Suprapubic skin (tissue), 4 donors: ENCODE measurements around the gene TGFB1. TPM values are rescaled to one million over a fixed set of nuclear protein-coding genes. Genes with fewer than 3 reads are reported as not detected.
"Not testable (repeated sequence)": the region's sequence is repeated elsewhere in the genome, so short reads cannot be mapped to it uniquely, and the experiment has no call there.

Experiments used
- DNase-seq, 2 donors: peaks; one replicate each; pipeline ENCODE4 v3.0.0-alpha.2; 2019; ENCODE audit warnings: low spot score in 2 of 2
- H3K27ac ChIP-seq: fragments of 200-600 bp; sonication (generic); one replicate; pipeline ENCODE4 v1.5.1; 2019
- H3K27me3 ChIP-seq: fragments of 200-600 bp; sonication (generic); one replicate; pipeline ENCODE4 v1.5.1; 2019
- H3K36me3 ChIP-seq: fragments of 200-600 bp; sonication (generic); one replicate; pipeline ENCODE4 v1.5.1; 2019
- H3K4me1 ChIP-seq: fragments of 200-600 bp; sonication (generic); one replicate; pipeline ENCODE4 v1.5.1; 2019
- H3K4me3 ChIP-seq: fragments of 200-600 bp; sonication (generic); one replicate; pipeline ENCODE4 v1.5.1; 2019; ENCODE audit warnings: mild to moderate bottlenecking
- H3K9me3 ChIP-seq: fragments of 200-600 bp; sonication (generic); one replicate; pipeline ENCODE4 v1.5.1; 2019
- CTCF ChIP-seq, 2 donors: fragments of 200-600 bp in 1 of 2; fragments of 450-650 bp in 1 of 2; sonication (generic) in 1 of 2; IDR thresholded peaks; one replicate each; pipeline ENCODE4 v1.5.1; 2016 to 2019; ENCODE audit warnings: antibody characterized with exemption in 2 of 2, mild to moderate bottlenecking in 1 of 2, moderate library complexity in 1 of 2
- EP300 ChIP-seq: sonication (generic); formaldehyde crosslinking; IDR thresholded peaks from one replicate; pipeline ENCODE4 v1.6.1; 2017; ENCODE audit warnings: antibody characterized with exemption
- POLR2A ChIP-seq, 2 donors: fragments of 450-650 bp; IDR thresholded peaks; one replicate each; pipeline ENCODE4 v1.6.1; 2017; ENCODE audit warnings: antibody characterized with exemption in 2 of 2, mild to moderate bottlenecking in 2 of 2, moderate library complexity in 2 of 2
- POLR2AphosphoS5 ChIP-seq, 3 donors: sonication (generic); formaldehyde crosslinking; IDR thresholded peaks; one replicate each; pipeline ENCODE4 v1.6.1; 2017; ENCODE audit warnings: antibody characterized with exemption in 3 of 3
- WGBS: methylation state at CpG from one replicate; pipeline ENCODE4 v1.1.5; 2018; 5-methylcytosine and 5-hydroxymethylcytosine counted together
- total RNA-seq, 4 donors: library from RNA; depleted of rRNA; stranded (reverse); fragments of >200 nt; gene quantifications; one replicate each; pipeline ENCODE4 v1.1.0, GENCODE V29; 2016

Gene TGFB1
- total RNA-seq, 4 donors from 2014 or later, result 16.4 to 19.9 (median 17.4) TPM

- DNase-seq, result peak in 1 of 2 donors; percentile 84
- under 1% methylated on average over 49 of the region's 58 CpGs for WGBS
- peaks cover 61% of the 10 kb centered on the region for H3K4me1 ChIP-seq
Measured at GRCh38 chr19:41351339-41352245, 2.1 kb downstream of the TGFB1 start.

GRCh38 chr19:41350735-41351338 is 2.9 kb downstream of the TGFB1 start:
- DNase-seq, result no peak
- Histone ChIP-seq H3K27me3 (no peaks in the 10 kb centered on the region), H3K27ac (peak overlapping the region; percentile 39), H3K36me3 (peaks cover 15% of the 10 kb centered on the region), H3K4me3 (peak overlapping the region; percentile 69), H3K4me1 (peaks cover 58% of the 10 kb centered on the region), H3K9me3 (no peaks in the 10 kb centered on the region)
- WGBS, result 5% methylated on average over 22 of the region's 22 CpGs
- TF ChIP-seq EP300 (no peak), POLR2A (IDR thresholded peaks at IDR 0.05) (no peak), CTCF (IDR thresholded peaks at IDR 0.05) (no peak), POLR2AphosphoS5 (IDR thresholded peaks at IDR 0.05) (no peak)

More at GRCh38 chr19:41351339-41352245, 2.1 kb downstream of the TGFB1 start:
- peak overlapping the region; percentile 69 for H3K4me3 ChIP-seq
- H3K9me3 ChIP-seq, result no peaks in the 10 kb centered on the region
- H3K27ac ChIP-seq, result peak overlapping the region; percentile 43
- TF ChIP-seq POLR2AphosphoS5 (IDR thresholded peaks at IDR 0.05) (no peak), POLR2A (IDR thresholded peaks at IDR 0.05) (no peak), CTCF (IDR thresholded peaks at IDR 0.05) (no peak), EP300 (no peak)
- peaks cover 8% of the 10 kb centered on the region for H3K36me3 ChIP-seq
- no peaks in the 10 kb centered on the region for H3K27me3 ChIP-seq

- DNase-seq, H3K9me3 ChIP-seq, H3K4me3 ChIP-seq, H3K27me3 ChIP-seq, H3K27ac ChIP-seq: not testable (repeated sequence)
- Histone ChIP-seq H3K4me1 (peaks cover 28% of the 10 kb centered on the region), H3K36me3 (peaks cover 45% of the 10 kb centered on the region)
- 93% methylated on average over 9 of the region's 9 CpGs for WGBS
Measured at GRCh38 chr19:41346916-41347315, 6.8 kb downstream of the TGFB1 start.

GRCh38 chr19:41344162-41344561 is 9.6 kb downstream of the TGFB1 start:
- TF ChIP-seq EP300, result no peak
- TF ChIP-seq CTCF (IDR thresholded peaks at IDR 0.05), result no peak
- TF ChIP-seq POLR2A (IDR thresholded peaks at IDR 0.05), result no peak
- no peaks in the 10 kb centered on the region for H3K27me3 ChIP-seq
- peaks cover 2% of the 10 kb centered on the region for H3K4me1 ChIP-seq
- no peak overlapping the region for H3K27ac ChIP-seq
- peaks cover 62% of the 10 kb centered on the region for H3K36me3 ChIP-seq
- DNase-seq, result no peak
- no peaks in the 10 kb centered on the region for H3K9me3 ChIP-seq
- H3K4me3 ChIP-seq, result no peak overlapping the region
- 91% methylated on average over 2 of the region's 2 CpGs for WGBS

- H3K36me3 ChIP-seq, result peaks cover 60% of the 10 kb centered on the region
- no peak for TF ChIP-seq POLR2AphosphoS5 (IDR thresholded peaks at IDR 0.05)
- no peak for TF ChIP-seq CTCF (IDR thresholded peaks at IDR 0.05)
- TF ChIP-seq EP300, result no peak
- TF ChIP-seq POLR2A (IDR thresholded peaks at IDR 0.05), result no peak
- no peak overlapping the region for H3K4me3 ChIP-seq
Measured at GRCh38 chr19:41341669-41342490, 11.8 kb downstream of the TGFB1 start.

More at GRCh38 chr19:41341669-41342490, 11.8 kb downstream of the TGFB1 start:
- Histone ChIP-seq H3K27me3 (no peaks in the 10 kb centered on the region), H3K4me1 (no peaks in the 10 kb centered on the region), H3K9me3 (no peaks in the 10 kb centered on the region), H3K27ac (no peak overlapping the region)
- DNase-seq, result no peak
- 85% methylated on average over 20 of the region's 20 CpGs for WGBS
